GM04503 (cell line): Measurements from ENCODE around the gene KRTAP19-8.

Source experiments
- DNase-seq: peaks from one replicate; pipeline ENCODE4 v3.0.0-alpha.2; 2012; ENCODE audit warnings: low read depth

Gene KRTAP19-8

GRCh38 chr21:31012133-31013089, 25.9 kb downstream of the KRTAP19-8 start:
- no peak for DNase-seq

GRCh38 chr21:31011412-31011811, 26.9 kb downstream of the KRTAP19-8 start:
- no peak for DNase-seq

GRCh38 chr21:31008355-31008754, 29.9 kb downstream of the KRTAP19-8 start:
- no peak for DNase-seq

GRCh38 chr21:31005019-31005418, 33.3 kb downstream of the KRTAP19-8 start:
- DNase-seq = no peak

GRCh38 chr21:31003471-31003870, 34.8 kb downstream of the KRTAP19-8 start:
- DNase-seq = no peak

GRCh38 chr21:30997541-30997940, 40.7 kb downstream of the KRTAP19-8 start:
- no peak for DNase-seq

- DNase-seq = no peak
Measured at GRCh38 chr21:30996728-30997127, 41.5 kb downstream of the KRTAP19-8 start.

GRCh38 chr21:30994932-30995331, 43.3 kb downstream of the KRTAP19-8 start:
- DNase-seq = no peak

GRCh38 chr21:30990514-30991262, 47.6 kb downstream of the KRTAP19-8 start:
- no peak for DNase-seq

GRCh38 chr21:30988706-30989105, 49.6 kb downstream of the KRTAP19-8 start:
- no peak for DNase-seq
